HG03565 (cell line): ENCODE results near the gene TAP1.
"Not testable (repeated sequence)": the region's sequence is repeated elsewhere in the genome, so short reads cannot be mapped to it uniquely, and the experiment has no call there.

Experiments used
- ATAC-seq: cut with Tn5 transposase; IDR thresholded peaks from one replicate; pipeline ENCODE4 v1.9.1; 2021; ENCODE audit warnings: mild to moderate bottlenecking, moderate library complexity; ENCODE audit not compliant: unreplicated experiment

TAP1 gene

GRCh38 chr6:32805404-32805803 lies 48.1 kb downstream of the TAP1 start:
- not testable (repeated sequence) for ATAC-seq

- ATAC-seq: no peak
Observed at GRCh38 chr6:32803416-32803815, 50.1 kb downstream of the TAP1 start.

GRCh38 chr6:32799740-32800139 lies 53.8 kb downstream of the TAP1 start:
- no peak for ATAC-seq

GRCh38 chr6:32799168-32799567 lies 54.3 kb downstream of the TAP1 start:
- ATAC-seq: no peak

- ATAC-seq: no peak
Observed at GRCh38 chr6:32796848-32797776, 56.4 kb downstream of the TAP1 start.
